Esophagus squamous epithelium (tissue), 4 donors: Measurements from ENCODE around the gene C11orf24.
A peak's percentile ranks its signal among the peaks of the same experiment; 100 is the strongest.

ENCODE experiments used
- CTCF ChIP-seq, 6 experiments: fragments of 450-650 bp in 4 of 6; fragments of 200-600 bp in 2 of 6; sonication (generic) in 2 of 6; IDR thresholded peaks; one replicate each; pipeline ENCODE4 v1.5.1; 2016 to 2019; ENCODE audit warnings: antibody characterized with exemption in 6 of 6, mild to moderate bottlenecking in 4 of 6, moderate library complexity in 4 of 6
- POLR2A ChIP-seq, 4 donors: fragments of 450-650 bp; IDR thresholded peaks; one replicate each; pipeline ENCODE4 v1.6.1; 2017; ENCODE audit warnings: antibody characterized with exemption in 4 of 4, mild to moderate bottlenecking in 4 of 4, moderate library complexity in 3 of 4

DNA sequence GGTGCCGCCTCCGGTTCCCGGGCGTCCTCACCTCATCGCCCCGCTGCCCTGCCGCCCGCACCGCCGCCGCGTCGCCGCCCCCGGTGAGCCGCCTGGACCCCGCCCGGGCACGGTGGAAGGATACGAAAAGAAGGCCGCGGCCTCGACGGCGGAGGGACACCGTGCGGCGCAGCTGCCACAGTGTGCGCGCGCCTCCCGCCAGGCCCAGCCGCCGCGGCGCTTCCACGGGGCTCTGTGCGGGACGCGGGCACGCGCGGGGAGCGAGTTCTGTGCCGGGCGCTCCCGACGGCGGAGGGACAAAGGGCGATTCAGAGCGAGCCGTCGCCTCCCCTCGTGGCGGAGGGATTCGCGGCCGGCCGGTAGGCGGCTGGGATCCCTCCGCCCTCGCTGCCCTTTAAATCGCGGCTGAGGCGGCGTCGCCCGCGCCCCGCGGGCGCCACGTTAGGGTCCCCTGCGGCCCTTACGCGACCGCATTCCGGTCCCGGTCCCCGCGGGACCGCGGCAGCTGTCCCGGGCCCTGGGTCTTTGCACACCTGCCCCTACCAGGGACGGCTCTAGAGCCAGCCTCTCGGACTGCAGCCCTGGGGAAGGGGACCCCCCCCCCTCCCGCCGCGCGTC lies 58.1 kb downstream of the C11orf24 start:
- TF ChIP-seq CTCF (IDR thresholded peaks at IDR 0.05) = peak in 3 of 6 experiments; percentile 30 to 60 (median 43)
- peak in 2 of 4 donors; percentile 94 to 95 for TF ChIP-seq POLR2A (IDR thresholded peaks at IDR 0.05)
